ENCODE results near the gene RAI1.

- TF ChIP-seq MAX (IDR thresholded peaks at IDR 0.05) (peak; percentile 36; the same call in 1 of the 2 replicates), POLR2A (IDR thresholded peaks at IDR 0.05; ENCODE audit: low read length) (no peak), KDM1A (IDR thresholded peaks at IDR 0.05; ENCODE audit: low read depth) (no peak), ZFP36 (IDR thresholded peaks at IDR 0.05; ENCODE audit: borderline replicate concordance, partially characterized antibody) (peak; percentile 17), CTCF (IDR thresholded peaks at IDR 0.05) (no peak), EP300 (IDR thresholded peaks at IDR 0.05) (no peak), ESRRA (IDR thresholded peaks at IDR 0.05; ENCODE audit: borderline replicate concordance, low read length) (no peak), CBX8 (IDR thresholded peaks at IDR 0.05) (no peak)
These were observed 149.5 kb downstream of the RAI1 start for GRCh38 chr17:17830740-17831207.

All from A549 (cell line).